ENCODE results near the gene PPIP5K2. TPM values are rescaled to one million over a fixed set of nuclear protein-coding genes. Genes with fewer than 3 reads are reported as not detected.
A peak's percentile ranks its signal among the peaks of the same experiment; 100 is the strongest.
"Not testable (repeated sequence)": the region's sequence is repeated elsewhere in the genome, so short reads cannot be mapped to it uniquely, and the experiment has no call there.

PPIP5K2 gene
- total RNA-seq, 4 donors from 2014 or later: 19.8 to 42.8 (median 38.2) TPM

DNA sequence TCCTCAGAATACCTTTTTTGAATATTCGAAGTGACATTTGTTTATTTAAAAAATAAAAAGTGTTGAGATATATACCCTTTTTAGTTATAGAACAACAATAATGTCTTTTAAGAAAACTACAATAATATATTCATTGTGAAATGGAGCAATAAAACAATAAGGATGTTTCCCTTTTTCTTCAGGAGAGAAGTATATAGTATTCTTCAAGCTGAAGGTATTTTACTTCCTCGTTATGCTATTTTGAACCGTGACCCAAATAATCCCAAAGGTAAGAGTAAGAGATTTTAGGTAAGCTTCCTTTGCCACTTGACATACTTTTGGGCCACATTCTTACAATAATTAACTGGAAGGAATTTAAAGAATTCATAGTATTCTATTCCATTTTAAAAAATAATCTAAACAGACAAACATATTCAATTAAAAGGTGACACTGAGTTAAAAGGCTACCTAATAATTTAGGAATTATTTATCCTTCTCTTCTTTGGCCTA, 18.1 kb downstream of the PPIP5K2 start:
- Histone ChIP-seq H3K27me3 (no peaks in the 10 kb centered on the region), H3K27ac (no peak overlapping the region), H3K36me3 (peaks cover 0 to 68% of the 10 kb centered on the region in 2 donors), H3K4me1 (peaks cover 0 to 1% (median 0%) of the 10 kb centered on the region in 3 donors), H3K9me3 (no peaks in the 10 kb centered on the region), H3K4me3 (no peak overlapping the region)
- 84 to 93% methylated on average over 3 of the region's 3 CpGs for WGBS, 2 donors (ENCODE audit: low coverage in 1 of 2)
- ATAC-seq: no peak
- TF ChIP-seq POLR2A (IDR thresholded peaks at IDR 0.05) (no peak), EP300 (IDR thresholded peaks at IDR 0.05) (no peak), POLR2AphosphoS5 (IDR thresholded peaks at IDR 0.05) (no peak)
- TF ChIP-seq, protein P1, sequence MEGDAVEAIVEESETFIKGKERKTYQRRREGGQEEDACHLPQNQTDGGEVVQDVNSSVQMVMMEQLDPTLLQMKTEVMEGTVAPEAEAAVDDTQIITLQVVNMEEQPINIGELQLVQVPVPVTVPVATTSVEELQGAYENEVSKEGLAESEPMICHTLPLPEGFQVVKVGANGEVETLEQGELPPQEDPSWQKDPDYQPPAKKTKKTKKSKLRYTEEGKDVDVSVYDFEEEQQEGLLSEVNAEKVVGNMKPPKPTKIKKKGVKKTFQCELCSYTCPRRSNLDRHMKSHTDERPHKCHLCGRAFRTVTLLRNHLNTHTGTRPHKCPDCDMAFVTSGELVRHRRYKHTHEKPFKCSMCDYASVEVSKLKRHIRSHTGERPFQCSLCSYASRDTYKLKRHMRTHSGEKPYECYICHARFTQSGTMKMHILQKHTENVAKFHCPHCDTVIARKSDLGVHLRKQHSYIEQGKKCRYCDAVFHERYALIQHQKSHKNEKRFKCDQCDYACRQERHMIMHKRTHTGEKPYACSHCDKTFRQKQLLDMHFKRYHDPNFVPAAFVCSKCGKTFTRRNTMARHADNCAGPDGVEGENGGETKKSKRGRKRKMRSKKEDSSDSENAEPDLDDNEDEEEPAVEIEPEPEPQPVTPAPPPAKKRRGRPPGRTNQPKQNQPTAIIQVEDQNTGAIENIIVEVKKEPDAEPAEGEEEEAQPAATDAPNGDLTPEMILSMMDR (IDR thresholded peaks at IDR 0.05): no peak

DNA sequence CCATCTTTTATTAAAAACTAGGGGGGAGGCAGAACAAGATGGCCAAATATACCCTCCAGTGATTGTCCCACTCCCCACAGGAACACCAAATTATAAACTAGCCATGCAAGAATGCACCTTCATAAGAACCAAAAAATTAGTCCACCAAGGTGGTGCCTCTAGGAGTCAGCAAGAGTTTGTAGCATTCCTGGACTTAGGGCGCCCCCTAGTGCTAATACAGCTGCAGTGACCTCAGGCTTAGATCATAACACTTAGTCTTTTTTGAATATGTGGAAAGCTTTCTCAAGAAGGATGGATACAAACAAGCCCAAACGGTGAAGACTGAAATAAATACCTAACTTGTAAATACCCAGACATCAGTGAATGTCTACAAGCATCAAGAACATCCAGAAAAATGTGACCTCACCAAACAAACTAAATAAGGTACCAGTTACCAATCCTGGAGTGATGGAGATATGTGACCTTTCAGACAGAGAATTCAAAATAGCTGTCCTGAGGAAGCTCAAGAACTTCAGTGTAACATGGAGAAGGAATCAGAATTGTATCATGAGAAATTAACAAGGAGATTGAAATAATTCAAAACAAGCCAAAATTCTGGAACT, 19.3 kb downstream of the PPIP5K2 start:
- H3K4me1 ChIP-seq: no peaks in the 10 kb centered on the region
- peak; percentile 71 for ATAC-seq
- H3K9me3 ChIP-seq: no peaks in the 10 kb centered on the region
- TF ChIP-seq, protein P1 (IDR thresholded peaks at IDR 0.05): peak; percentile 64 to 85 (median 79)
- TF ChIP-seq POLR2AphosphoS5 (IDR thresholded peaks at IDR 0.05): no peak
- H3K27me3 ChIP-seq: no peaks in the 10 kb centered on the region
- H3K4me3 ChIP-seq: no peak overlapping the region
- peaks cover 0 to 70% of the 10 kb centered on the region in 2 donors for H3K36me3 ChIP-seq
- 0% methylated on average over 2 of the region's 2 CpGs; no CpG with 5 or more reads in 1 of the 2 donors for WGBS, 2 donors (ENCODE audit: low coverage in 1 of 2)
- H3K27ac ChIP-seq: no peak overlapping the region

DNA sequence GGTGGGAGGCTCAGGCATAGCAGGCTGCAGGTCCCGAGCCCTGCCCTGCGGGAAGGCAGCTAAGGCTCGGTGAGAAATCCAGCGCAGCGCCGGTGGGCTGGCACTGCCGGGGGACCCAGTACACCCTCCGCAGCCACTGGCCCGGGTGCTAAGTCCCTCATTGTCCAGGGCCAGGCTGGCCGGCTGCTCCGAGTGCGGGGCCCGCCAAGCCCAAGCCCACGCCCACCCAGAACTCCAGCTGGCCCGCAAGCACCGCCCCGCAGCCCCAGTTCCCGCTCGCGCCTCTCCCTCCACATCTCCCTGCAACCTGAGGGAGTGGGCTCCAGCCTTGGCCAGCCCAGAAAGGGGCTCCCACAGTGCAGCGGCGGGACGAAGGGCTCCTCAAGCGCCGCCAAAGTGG, 22.0 kb downstream of the PPIP5K2 start:
- H3K9me3 ChIP-seq, ATAC-seq, H3K27me3 ChIP-seq, H3K4me1 ChIP-seq, H3K4me3 ChIP-seq, H3K27ac ChIP-seq: not testable (repeated sequence)
- WGBS, 2 donors (ENCODE audit: low coverage in 1 of 2): no CpG with 5 or more reads among the region's 25 CpGs
- H3K36me3 ChIP-seq: peaks cover 0 to 46% of the 10 kb centered on the region in 2 donors

DNA sequence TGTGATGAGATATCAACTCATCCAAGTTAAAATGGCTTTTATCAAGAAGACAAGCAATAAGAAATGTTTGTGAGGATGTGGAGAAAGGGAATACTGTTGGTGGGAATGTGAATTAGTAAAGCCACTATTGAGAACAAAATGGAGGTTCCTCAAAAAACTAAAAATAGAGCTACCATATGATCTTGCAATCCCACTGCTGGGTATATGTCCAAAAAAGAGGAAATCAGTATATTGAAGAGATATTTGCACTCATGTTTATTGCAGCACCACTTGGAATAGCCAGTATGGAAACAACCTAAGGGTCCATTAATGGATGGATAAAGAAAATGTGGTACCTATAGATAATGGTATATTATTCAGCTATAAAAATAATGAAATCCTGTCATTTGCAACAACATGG, 25.1 kb downstream of the PPIP5K2 start:
- no peak overlapping the region for H3K4me3 ChIP-seq
- no peaks in the 10 kb centered on the region for H3K4me1 ChIP-seq
- H3K9me3 ChIP-seq: no peaks in the 10 kb centered on the region
- H3K27me3 ChIP-seq: no peaks in the 10 kb centered on the region
- TF ChIP-seq POLR2A (IDR thresholded peaks at IDR 0.05): no peak
- no peak for TF ChIP-seq EP300 (IDR thresholded peaks at IDR 0.05)
- no peak for TF ChIP-seq POLR2AphosphoS5 (IDR thresholded peaks at IDR 0.05)
- TF ChIP-seq, protein P1 (IDR thresholded peaks at IDR 0.05): no peak
- no peak for ATAC-seq
- no peak overlapping the region for H3K27ac ChIP-seq
- peaks cover 3 to 47% of the 10 kb centered on the region in 2 donors for H3K36me3 ChIP-seq

DNA sequence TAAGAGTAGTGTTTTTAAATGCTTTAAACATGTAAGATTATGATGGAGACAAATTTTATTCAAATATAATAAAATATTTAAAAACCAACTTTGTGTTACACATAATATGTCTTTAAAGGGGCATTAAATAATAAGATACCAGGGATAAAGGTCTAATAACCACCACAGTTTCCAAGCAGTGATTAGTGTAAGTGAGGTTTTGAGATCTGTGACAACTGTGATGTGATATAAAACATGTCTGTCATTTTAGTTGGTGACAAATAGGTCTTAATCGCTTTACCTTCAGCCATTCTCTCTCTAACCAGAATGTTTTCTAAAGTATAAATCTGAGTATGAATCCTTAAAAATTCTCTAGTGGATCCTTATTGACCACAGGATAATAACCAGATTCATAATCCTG, 28.1 kb downstream of the PPIP5K2 start:
- no peak for TF ChIP-seq POLR2AphosphoS5 (IDR thresholded peaks at IDR 0.05)
- TF ChIP-seq, protein P1 (IDR thresholded peaks at IDR 0.05): no peak
- TF ChIP-seq EP300 (IDR thresholded peaks at IDR 0.05): no peak
- TF ChIP-seq POLR2A (IDR thresholded peaks at IDR 0.05): no peak
- 93 to 100% methylated on average over 1 of the region's 1 CpG for WGBS, 2 donors (ENCODE audit: low coverage in 1 of 2)
- no peak for ATAC-seq

More for the DNA sequence above, 28.1 kb downstream of the PPIP5K2 start:
- Histone ChIP-seq H3K4me1 (no peaks in the 10 kb centered on the region), H3K27me3 (no peaks in the 10 kb centered on the region), H3K9me3 (no peaks in the 10 kb centered on the region), H3K27ac (no peak overlapping the region), H3K4me3 (no peak overlapping the region), H3K36me3 (peaks cover 3 to 46% of the 10 kb centered on the region in 2 donors)

Data from gastroesophageal sphincter (tissue), 4 donors.